GM23338 (cell line): ENCODE data around the gene LCNL1. TPM values are rescaled to one million over a fixed set of nuclear protein-coding genes. Genes with fewer than 3 reads are reported as not detected.

ENCODE experiments used
- CREB1 ChIP-seq: fragments of 250-450 bp; sonication (Bioruptor Pico); IDR thresholded peaks from 2 replicates; pipeline ENCODE4 v1.5.0; 2020; ENCODE audit warnings: low read depth, mild to moderate bottlenecking, moderate library complexity
- EZH2 ChIP-seq: fragments of 200-600 bp; sonication (generic); IDR thresholded peaks from one replicate; pipeline ENCODE4 v1.8.0; 2017; ENCODE audit warnings: antibody characterized with exemption, mild to moderate bottlenecking, low read depth; ENCODE audit not compliant: unreplicated experiment
- polyA plus RNA-seq: library from polyadenylated mRNA; unstranded; fragments of >200 nt; fragmentation: Nextera tagmentation; extraction: Ambion mirVana; gene quantifications from 2 replicates; pipeline ENCODE4 v1.2.1, GENCODE V29; 2016
- total RNA-seq: library from RNA; depleted of rRNA; stranded (reverse); fragments of >200 nt; shearing (Covaris generic); gene quantifications from 2 replicates; pipeline ENCODE4 v1.2.3, GENCODE V29; 2014
- TF ChIP-seq, protein P1 (sequence below): fragments of 250-450 bp; sonication (Bioruptor Pico); IDR thresholded peaks from 2 replicates; pipeline ENCODE4 v1.5.0; 2020; ENCODE audit warnings: mild to moderate bottlenecking, moderate library complexity
- TF ChIP-seq, protein P2 (sequence below): IDR thresholded peaks from one replicate; pipeline ENCODE4 v1.6.1; 2018; ENCODE audit warnings: antibody characterized with exemption; ENCODE audit not compliant: unreplicated experiment
- TF ChIP-seq, protein P3 (sequence below), 2 experiments: fragments of 200-600 bp in 1 of 2; sonication (generic) in 1 of 2; conservative IDR thresholded peaks; 2 replicates each; pipeline versions ENCODE4 v1.5.1 to v1.6.1; 2016 to 2017; ENCODE audit warnings: antibody characterized with exemption in 2 of 2, low read depth in 2 of 2, mild to moderate bottlenecking in 2 of 2, moderate library complexity in 1 of 2

Gene LCNL1
- total and polyA plus RNA-seq, 2 experiments from 2014 or later, result 0.11 TPM; not detected in 1

DNA sequence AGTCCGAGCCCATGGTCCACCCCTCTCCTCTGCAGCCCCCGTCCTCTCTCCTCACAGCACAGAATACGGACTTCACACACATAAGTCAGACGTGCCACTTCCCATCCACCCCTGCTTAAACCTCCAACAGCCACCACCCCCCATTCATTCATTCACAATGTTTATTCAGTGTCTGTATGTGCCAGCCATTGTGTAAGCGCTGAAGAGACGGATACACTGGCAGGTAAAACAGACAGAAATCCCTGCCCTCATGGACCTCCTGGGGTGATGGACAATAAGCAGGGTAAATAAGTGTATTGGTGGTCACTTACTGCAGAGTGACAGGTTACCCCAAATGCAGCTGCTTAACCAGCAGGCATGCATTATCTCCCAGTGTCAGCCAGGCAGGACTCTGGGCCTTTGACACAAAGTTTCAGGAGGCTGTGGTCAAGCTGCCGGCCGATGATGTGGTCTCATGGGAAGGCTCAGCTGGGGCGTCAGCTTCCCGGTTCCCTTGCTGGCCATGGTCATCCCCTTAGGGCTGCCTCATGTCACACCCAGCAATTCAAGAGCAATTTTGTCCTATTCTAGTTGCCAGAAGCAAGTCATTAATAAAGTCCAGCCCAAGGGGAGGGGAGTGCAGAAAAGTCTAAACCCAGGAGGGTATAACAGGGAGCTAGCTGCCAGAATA lies 7.6 kb downstream of the LCNL1 start (continued):
- TF ChIP-seq, protein P1, sequence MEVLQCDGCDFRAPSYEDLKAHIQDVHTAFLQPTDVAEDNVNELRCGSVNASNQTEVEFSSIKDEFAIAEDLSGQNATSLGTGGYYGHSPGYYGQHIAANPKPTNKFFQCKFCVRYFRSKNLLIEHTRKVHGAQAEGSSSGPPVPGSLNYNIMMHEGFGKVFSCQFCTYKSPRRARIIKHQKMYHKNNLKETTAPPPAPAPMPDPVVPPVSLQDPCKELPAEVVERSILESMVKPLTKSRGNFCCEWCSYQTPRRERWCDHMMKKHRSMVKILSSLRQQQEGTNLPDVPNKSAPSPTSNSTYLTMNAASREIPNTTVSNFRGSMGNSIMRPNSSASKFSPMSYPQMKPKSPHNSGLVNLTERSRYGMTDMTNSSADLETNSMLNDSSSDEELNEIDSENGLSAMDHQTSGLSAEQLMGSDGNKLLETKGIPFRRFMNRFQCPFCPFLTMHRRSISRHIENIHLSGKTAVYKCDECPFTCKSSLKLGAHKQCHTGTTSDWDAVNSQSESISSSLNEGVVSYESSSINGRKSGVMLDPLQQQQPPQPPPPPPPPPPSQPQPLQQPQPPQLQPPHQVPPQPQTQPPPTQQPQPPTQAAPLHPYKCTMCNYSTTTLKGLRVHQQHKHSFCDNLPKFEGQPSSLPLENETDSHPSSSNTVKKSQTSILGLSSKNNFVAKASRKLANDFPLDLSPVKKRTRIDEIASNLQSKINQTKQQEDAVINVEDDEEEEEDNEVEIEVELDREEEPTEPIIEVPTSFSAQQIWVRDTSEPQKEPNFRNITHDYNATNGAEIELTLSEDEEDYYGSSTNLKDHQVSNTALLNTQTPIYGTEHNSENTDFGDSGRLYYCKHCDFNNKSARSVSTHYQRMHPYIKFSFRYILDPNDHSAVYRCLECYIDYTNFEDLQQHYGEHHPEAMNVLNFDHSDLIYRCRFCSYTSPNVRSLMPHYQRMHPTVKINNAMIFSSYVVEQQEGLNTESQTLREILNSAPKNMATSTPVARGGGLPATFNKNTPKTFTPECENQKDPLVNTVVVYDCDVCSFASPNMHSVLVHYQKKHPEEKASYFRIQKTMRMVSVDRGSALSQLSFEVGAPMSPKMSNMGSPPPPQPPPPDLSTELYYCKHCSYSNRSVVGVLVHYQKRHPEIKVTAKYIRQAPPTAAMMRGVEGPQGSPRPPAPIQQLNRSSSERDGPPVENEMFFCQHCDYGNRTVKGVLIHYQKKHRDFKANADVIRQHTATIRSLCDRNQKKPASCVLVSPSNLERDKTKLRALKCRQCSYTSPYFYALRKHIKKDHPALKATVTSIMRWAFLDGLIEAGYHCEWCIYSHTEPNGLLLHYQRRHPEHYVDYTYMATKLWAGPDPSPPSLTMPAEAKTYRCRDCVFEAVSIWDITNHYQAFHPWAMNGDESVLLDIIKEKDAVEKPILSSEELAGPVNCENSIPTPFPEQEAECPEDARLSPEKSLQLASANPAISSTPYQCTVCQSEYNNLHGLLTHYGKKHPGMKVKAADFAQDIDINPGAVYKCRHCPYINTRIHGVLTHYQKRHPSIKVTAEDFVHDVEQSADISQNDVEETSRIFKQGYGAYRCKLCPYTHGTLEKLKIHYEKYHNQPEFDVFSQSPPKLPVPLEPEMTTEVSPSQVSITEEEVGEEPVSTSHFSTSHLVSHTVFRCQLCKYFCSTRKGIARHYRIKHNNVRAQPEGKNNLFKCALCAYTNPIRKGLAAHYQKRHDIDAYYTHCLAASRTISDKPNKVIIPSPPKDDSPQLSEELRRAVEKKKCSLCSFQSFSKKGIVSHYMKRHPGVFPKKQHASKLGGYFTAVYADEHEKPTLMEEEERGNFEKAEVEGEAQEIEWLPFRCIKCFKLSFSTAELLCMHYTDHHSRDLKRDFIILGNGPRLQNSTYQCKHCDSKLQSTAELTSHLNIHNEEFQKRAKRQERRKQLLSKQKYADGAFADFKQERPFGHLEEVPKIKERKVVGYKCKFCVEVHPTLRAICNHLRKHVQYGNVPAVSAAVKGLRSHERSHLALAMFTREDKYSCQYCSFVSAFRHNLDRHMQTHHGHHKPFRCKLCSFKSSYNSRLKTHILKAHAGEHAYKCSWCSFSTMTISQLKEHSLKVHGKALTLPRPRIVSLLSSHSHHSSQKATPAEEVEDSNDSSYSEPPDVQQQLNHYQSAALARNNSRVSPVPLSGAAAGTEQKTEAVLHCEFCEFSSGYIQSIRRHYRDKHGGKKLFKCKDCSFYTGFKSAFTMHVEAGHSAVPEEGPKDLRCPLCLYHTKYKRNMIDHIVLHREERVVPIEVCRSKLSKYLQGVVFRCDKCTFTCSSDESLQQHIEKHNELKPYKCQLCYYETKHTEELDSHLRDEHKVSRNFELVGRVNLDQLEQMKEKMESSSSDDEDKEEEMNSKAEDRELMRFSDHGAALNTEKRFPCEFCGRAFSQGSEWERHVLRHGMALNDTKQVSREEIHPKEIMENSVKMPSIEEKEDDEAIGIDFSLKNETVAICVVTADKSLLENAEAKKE, result no peak
- no peak for TF ChIP-seq EZH2
- no peak for TF ChIP-seq CREB1 (CRISPR knock-in tag)
- TF ChIP-seq, protein P2, sequence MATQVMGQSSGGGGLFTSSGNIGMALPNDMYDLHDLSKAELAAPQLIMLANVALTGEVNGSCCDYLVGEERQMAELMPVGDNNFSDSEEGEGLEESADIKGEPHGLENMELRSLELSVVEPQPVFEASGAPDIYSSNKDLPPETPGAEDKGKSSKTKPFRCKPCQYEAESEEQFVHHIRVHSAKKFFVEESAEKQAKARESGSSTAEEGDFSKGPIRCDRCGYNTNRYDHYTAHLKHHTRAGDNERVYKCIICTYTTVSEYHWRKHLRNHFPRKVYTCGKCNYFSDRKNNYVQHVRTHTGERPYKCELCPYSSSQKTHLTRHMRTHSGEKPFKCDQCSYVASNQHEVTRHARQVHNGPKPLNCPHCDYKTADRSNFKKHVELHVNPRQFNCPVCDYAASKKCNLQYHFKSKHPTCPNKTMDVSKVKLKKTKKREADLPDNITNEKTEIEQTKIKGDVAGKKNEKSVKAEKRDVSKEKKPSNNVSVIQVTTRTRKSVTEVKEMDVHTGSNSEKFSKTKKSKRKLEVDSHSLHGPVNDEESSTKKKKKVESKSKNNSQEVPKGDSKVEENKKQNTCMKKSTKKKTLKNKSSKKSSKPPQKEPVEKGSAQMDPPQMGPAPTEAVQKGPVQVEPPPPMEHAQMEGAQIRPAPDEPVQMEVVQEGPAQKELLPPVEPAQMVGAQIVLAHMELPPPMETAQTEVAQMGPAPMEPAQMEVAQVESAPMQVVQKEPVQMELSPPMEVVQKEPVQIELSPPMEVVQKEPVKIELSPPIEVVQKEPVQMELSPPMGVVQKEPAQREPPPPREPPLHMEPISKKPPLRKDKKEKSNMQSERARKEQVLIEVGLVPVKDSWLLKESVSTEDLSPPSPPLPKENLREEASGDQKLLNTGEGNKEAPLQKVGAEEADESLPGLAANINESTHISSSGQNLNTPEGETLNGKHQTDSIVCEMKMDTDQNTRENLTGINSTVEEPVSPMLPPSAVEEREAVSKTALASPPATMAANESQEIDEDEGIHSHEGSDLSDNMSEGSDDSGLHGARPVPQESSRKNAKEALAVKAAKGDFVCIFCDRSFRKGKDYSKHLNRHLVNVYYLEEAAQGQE, result no peak
- TF ChIP-seq, protein P3, sequence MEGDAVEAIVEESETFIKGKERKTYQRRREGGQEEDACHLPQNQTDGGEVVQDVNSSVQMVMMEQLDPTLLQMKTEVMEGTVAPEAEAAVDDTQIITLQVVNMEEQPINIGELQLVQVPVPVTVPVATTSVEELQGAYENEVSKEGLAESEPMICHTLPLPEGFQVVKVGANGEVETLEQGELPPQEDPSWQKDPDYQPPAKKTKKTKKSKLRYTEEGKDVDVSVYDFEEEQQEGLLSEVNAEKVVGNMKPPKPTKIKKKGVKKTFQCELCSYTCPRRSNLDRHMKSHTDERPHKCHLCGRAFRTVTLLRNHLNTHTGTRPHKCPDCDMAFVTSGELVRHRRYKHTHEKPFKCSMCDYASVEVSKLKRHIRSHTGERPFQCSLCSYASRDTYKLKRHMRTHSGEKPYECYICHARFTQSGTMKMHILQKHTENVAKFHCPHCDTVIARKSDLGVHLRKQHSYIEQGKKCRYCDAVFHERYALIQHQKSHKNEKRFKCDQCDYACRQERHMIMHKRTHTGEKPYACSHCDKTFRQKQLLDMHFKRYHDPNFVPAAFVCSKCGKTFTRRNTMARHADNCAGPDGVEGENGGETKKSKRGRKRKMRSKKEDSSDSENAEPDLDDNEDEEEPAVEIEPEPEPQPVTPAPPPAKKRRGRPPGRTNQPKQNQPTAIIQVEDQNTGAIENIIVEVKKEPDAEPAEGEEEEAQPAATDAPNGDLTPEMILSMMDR (conservative IDR thresholded peaks at IDR 0.05; ENCODE audit: low read depth in 2 of 2), result no peak
